Activated CD4-positive, alpha-beta T cell treated with anti-CD3 and anti-CD28 coated beads, Interleukin-2, Interleukin-6, amounts not matched to agents 100 ng/mL and 50 ng/mL, durations not matched to agents 16 hours and 8 hours (primary cell): Measurements from ENCODE around the gene TSGA10IP.
"Not testable (repeated sequence)": the region's sequence is repeated elsewhere in the genome, so short reads cannot be mapped to it uniquely, and the experiment has no call there.

Experiments
- DNase-seq: peaks from one replicate; pipeline ENCODE4 v3.0.0-alpha.2; 2020

TSGA10IP gene

GRCh38 chr11:65947603-65948125 lies 2.4 kb downstream of the TSGA10IP start:
- no peak for DNase-seq

DNA sequence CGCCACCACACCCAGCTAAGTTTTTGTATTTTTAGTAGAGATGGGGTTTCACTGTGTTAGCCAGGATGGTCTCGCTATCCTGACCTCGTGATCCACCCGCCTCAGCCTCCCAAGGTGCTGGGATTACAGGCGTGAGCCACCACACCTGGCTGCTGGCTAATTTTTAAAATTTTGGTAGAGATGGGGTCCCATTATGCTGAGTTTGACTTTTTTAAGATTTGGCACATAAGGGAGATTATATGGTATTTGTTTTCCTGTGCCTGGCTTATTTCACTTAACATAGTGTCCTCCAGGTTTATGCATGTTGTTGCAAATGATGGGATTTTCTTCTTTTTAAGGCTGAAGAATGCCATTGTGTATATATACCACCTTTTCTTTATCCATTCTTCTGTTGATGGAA lies 5.4 kb downstream of the TSGA10IP start:
- not testable (repeated sequence) for DNase-seq

DNA sequence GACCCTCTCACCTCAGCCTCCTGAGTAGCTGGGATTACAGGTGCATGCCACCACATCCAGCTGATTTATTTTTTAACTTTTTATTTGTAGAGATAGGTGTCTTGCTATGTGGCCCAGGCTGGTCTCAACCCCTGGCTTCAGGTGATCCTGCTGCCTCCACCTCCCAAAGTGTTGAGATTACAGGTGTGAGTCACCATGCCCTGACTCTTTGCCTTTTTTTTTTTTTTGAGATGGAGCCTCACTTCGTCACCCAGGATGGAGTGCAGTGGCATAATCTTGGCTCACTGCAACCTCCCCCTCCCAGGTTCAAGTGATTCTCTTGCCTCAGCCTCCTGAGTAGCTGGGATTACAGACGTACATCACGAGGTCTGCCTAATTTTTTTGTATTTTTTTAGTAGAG lies 6.4 kb downstream of the TSGA10IP start:
- DNase-seq: not testable (repeated sequence)

GRCh38 chr11:65952052-65952521 lies 6.8 kb downstream of the TSGA10IP start:
- no peak for DNase-seq

DNA sequence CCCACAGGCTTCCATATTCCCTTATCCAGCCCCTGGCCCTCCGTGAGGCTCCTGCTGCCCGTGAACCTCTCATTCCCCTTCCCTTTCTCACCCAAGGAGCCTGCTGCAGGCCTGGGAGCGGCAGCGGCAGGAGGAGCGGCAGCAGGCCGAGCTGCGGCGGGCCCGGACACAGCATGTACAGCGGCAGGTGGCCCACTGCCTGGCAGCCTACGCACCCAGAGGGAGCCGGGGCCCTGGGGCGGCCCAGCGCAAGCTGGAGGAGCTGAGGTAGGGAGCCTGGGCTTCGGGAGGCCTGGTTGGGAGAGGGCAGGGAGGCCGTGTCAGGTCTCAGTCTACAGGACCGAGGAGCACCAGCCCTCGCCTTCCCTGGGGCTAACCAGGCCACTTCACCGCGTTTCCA lies 8.2 kb downstream of the TSGA10IP start:
- DNase-seq: no peak

GRCh38 chr11:65954771-65955170 lies 9.5 kb downstream of the TSGA10IP start:
- no peak for DNase-seq

GRCh38 chr11:65958291-65958690 lies 13.0 kb downstream of the TSGA10IP start:
- no peak for DNase-seq

DNA sequence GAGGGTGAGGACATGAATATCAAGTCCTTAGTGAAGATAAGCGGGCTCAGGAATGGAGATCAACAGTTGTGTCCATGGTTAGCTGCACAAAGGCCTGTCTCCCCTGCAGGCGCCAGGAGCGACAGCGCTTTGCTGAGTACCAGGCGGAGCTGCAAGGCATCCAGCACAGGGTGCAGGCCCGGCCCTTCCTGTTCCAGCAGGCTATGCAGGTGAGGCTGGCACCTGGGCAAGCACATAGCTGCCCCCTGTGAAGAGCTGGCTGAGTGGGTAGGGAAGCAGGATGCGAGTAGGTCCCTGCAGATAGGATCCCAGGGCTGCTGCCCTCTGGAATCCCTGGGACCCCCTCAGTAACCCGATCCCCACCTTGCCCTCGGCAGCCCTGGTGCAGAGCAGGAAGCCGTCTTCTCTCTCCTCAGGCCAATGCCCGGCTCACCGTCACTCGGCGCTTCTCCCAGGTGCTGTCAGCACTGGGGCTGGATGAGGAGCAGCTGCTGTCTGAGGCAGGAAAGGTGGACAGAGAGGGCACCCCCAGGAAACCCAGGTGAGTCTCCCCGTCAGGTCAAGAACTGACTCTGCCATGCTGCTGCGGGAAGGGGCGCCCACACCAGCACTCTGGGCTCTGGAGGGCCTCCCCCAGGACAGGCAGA lies 13.6 kb downstream of the TSGA10IP start:
- no peak for DNase-seq

GRCh38 chr11:65960824-65961266 lies 15.6 kb downstream of the TSGA10IP start:
- DNase-seq: no peak

DNA sequence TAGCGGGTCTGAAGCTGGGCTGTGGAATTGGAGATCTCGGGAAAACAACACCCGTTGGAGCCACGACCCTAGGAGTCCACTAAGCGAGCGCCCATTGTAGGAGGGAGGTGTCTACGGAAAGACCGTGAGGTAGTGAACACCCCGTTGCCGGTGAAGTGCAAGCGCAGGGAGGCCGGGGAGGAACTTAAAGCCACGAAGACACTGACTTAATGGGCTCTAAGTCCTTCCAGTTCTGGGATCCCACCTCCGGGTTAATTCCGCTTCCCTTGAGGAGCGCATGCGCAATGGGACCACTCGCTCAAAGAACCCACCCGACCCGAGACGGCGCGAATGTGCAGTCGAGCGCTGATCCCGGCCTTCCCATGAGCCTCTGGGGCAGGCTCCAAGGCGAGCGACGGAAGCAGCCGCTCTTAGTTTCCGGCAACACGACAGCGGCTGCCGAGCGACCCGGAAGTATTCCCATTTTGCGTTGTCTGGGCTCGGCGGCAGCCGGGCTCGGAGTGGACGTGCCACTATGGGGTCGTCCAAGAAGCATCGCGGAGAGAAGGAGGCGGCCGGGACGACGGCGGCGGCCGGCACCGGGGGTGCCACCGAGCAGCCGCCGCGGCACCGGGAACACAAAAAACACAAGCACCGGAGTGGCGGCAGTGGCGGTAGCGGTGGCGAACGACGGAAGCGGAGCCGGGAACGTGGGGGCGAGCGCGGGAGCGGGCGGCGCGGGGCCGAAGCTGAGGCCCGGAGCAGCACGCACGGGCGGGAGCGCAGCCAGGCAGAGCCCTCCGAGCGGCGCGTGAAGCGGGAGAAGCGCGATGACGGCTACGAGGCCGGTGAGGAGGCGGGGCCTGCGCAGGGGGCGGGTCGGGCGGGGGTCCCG lies 16.2 kb downstream of the TSGA10IP start, which contains the start of gene SART1:
SART1 (plus strand) TSS at position 468 of the 874 bp plus-strand sequence; CDS start at position 515, 47 bp downstream.
- DNase-seq: peak; percentile 98

DNA sequence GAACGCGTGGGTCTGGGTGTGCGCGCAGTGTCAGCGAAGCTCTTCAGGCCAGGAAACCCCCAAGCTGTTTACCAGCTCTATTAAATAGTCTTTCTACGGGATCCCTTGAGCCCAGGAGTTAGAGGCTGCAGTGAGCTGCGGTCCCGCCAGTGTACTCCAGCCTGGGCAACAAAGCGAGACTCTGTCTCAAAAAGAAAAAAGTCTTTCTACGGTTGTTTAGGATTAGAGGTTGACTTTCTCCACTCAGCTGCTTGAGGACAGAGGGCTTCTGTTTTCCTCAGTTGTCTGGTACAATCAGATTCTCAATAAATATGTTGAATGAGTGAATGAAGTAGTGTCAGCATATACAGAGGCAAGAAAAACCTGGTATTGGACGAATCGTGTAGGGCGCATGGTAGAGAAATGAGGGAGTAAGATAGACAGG lies 16.9 kb downstream of the TSGA10IP start:
- no peak for DNase-seq

DNA sequence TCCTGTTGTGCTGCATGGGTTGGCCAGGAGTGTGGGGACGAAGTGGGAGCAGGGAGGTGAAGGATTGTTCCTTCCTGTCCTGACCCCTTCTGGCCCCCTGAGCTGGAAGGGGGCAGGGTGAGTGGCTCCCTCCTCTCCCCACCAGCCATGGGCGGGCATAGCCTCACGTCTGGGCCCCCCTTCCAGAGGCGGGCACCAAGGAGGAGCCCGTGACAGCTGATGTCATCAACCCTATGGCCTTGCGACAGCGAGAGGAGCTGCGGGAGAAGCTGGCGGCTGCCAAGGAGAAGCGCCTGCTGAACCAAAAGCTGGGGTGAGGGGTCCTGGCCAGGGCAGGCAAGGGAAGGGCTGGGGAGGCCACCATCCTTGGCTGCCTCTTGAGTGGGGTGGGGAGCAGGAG lies 19.6 kb downstream of the TSGA10IP start:
- DNase-seq: no peak

- DNase-seq: no peak
These were observed 20.9 kb downstream of the TSGA10IP start for GRCh38 chr11:65965986-65966762.

DNA sequence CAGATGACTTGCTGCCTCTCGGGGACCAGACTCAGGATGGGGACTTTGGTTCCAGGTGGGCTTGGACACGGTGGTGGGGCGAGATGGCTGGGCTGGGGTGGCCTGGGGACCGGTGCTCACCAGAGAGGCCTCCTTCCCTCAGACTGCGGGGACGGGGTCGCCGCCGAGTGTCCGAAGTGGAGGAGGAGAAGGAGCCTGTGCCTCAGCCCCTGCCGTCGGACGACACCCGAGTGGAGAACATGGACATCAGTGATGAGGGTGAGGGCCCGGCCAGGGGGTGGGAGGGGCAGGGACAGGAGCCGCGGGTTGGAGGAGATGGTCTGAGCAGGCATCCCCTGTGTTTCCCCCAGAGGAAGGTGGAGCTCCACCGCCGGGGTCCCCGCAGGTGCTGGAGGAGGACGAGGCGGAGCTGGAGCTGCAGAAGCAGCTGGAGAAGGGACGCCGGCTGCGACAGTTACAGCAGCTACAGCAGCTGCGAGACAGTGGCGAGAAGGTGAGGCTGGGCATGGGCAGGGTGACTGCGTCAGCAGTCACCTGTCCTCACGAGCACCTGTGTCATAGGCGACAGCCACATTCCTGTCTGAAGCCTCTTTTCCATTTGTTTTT lies 22.2 kb downstream of the TSGA10IP start:
- no peak for DNase-seq

- DNase-seq: no peak
These were observed 23.6 kb downstream of the TSGA10IP start for GRCh38 chr11:65968600-65969482.

DNA sequence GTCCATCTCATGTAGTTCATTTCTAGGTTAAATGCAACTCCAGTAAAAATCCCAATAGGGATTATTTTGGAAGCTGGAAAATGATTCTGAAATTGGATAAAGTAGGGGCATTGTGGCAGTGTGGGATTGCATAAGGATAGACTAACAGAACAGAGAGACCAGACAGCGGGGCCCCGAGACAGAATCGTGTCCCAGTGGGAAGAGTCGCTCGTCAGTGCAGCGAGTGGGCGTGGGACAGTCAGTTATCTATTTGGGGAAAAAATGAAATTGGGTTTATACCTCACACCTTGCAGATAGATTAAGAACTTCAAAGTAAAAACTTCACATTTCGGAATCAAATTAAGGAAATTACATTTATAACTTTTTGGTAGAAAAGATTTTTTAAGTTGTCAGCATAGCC lies 26.8 kb downstream of the TSGA10IP start:
- no peak for DNase-seq

- no peak for DNase-seq
These were observed 28.3 kb downstream of the TSGA10IP start for GRCh38 chr11:65973439-65974110.

- DNase-seq: no peak
These were observed 30.5 kb downstream of the TSGA10IP start for GRCh38 chr11:65975771-65976170.

DNA sequence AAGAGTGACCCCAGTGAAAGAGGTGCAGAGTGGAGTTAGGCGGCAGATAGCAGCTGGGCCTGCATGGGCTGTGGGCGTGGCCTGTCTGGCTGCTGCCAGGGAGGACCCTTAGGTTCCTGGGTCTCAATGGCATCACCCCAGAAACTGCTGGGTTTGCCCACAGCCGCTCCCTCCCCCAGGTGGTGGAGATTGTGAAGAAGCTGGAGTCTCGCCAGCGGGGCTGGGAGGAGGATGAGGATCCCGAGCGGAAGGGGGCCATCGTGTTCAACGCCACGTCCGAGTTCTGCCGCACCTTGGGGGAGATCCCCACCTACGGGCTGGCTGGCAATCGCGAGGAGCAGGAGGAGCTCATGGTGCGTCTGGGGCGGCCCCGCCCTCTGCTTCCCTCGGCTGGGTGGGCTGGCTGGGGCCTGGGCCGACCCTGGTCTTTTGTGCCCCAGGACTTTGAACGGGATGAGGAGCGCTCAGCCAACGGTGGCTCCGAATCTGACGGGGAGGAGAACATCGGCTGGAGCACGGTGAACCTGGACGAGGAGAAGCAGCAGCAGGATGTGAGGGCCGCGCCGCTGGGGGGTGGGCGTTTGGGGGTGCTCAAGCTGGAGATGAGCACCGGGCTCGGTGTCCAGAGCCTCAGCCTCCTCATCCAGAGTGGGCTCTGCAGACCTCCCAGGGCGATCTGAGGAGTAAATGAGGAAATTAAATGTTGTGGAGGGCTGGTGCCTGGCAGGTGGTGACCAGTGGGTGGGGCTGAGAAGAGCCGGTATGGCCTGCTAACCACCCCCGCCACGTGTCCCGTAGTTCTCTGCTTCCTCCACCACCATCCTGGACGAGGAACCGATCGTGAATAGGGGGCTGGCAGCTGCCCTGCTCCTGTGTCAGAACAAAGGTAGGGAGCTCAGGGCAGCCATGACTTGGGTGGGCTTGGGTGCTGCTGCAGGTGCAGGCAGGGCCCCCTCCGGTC lies 31.2 kb downstream of the TSGA10IP start:
- no peak for DNase-seq
